Measurements from ENCODE around the gene TSC22D1. TPM values are rescaled to one million over a fixed set of nuclear protein-coding genes. Genes with fewer than 3 reads are reported as not detected.

Gene TSC22D1
- total and polyA plus RNA-seq, 4 donors, result 21.0 to 43.5 (median 37.0) TPM

GRCh38 chr13:44440046-44440608, 136.0 kb downstream of the TSC22D1 start:
- no peak overlapping the region for H3K9ac ChIP-seq (ENCODE audit: low read depth in 1 of 2, low read length in 2 of 2)
- WGBS, result 76% methylated on average over 10 of the region's 10 CpGs
- DNase-seq (ENCODE audit: low spot score), result no peak
- no peak overlapping the region for H3K27ac ChIP-seq (ENCODE audit: low read depth in 1 of 2, low read length in 2 of 2)
- no peaks in the 10 kb centered on the region for H3K27me3 ChIP-seq (ENCODE audit: control insufficient read depth in 4 of 4, insufficient read depth in 4 of 4, low read length in 3 of 4)
- no peaks in the 10 kb centered on the region for H3K9me3 ChIP-seq (ENCODE audit: control insufficient read depth in 4 of 4, low read length in 3 of 4)
- H3K4me1 ChIP-seq (ENCODE audit: control insufficient read depth in 4 of 4, insufficient read depth in 4 of 4, low read length in 3 of 4), result peaks cover 0 to 7% (median 6%) of the 10 kb centered on the region in 4 donors
- no peak overlapping the region for H3K4me3 ChIP-seq (ENCODE audit: low read depth in 1 of 3, low read length in 3 of 3)
- no peak for TF ChIP-seq MAX (IDR thresholded peaks at IDR 0.05)
- TF ChIP-seq YY1 (IDR thresholded peaks at IDR 0.05), result no peak
- no peak for TF ChIP-seq HNF4A (conservative IDR thresholded peaks at IDR 0.05)
- no peak for TF ChIP-seq FOXA1 (IDR thresholded peaks at IDR 0.05)
- TF ChIP-seq REST (IDR thresholded peaks at IDR 0.05), result no peak
- no peak for TF ChIP-seq JUND (IDR thresholded peaks at IDR 0.05)
- no peak for TF ChIP-seq ZBTB33 (IDR thresholded peaks at IDR 0.05)
- TF ChIP-seq NR2F2 (IDR thresholded peaks at IDR 0.05), result no peak
- no peak for TF ChIP-seq SP1 (IDR thresholded peaks at IDR 0.05)
- TF ChIP-seq HNF4G (IDR thresholded peaks at IDR 0.05), result no peak
- no peak for TF ChIP-seq RXRA (IDR thresholded peaks at IDR 0.05)
- no peak for TF ChIP-seq GABPA (IDR thresholded peaks at IDR 0.05 in 1 of 2, conservative IDR thresholded peaks at IDR 0.05 in 1 of 2)
- no peak for TF ChIP-seq TAF1 (conservative IDR thresholded peaks at IDR 0.05)
- no peak for TF ChIP-seq RAD21 (IDR thresholded peaks at IDR 0.05)
- no peak for TF ChIP-seq CTCF (IDR thresholded peaks at IDR 0.05; ENCODE audit: low read depth, low read length, missing input control)
- TF ChIP-seq FOXA2 (IDR thresholded peaks at IDR 0.05), result no peak
- no peak for TF ChIP-seq ATF3 (IDR thresholded peaks at IDR 0.05)
- no peak for TF ChIP-seq EGR1 (IDR thresholded peaks at IDR 0.05; ENCODE audit: low read depth in 2 of 2)
- H3K36me3 ChIP-seq (ENCODE audit: control insufficient read depth in 4 of 4, insufficient read depth in 3 of 4, low read depth in 1 of 4, low read length in 3 of 4), result no peaks in the 10 kb centered on the region
